Posterior vena cava (tissue), 2 donors: ENCODE measurements around the gene FLCN. TPM values are rescaled to one million over a fixed set of nuclear protein-coding genes. Genes with fewer than 3 reads are reported as not detected.

Experiments used
- total RNA-seq, 2 donors: library from RNA; stranded (reverse); fragmentation: NEBNext Ultra II Directional; extraction: Animal tissue kit (Norgen Biotek cat#: 25700); gene quantifications; one replicate each; pipeline ENCODE4 v1.2.1, GENCODE V29; 2021
- donor health status: DM: yes; HTN: yes; CAD: no.
- donor health status: DM: yes; HTN: yes; CAD: no.

The FLCN gene
- total RNA-seq, 2 donors from 2014 or later: 37.9 to 53.5 TPM

Other genes with a start within 250 kb of the FLCN start
- 100 to 1,000 TPM; 359 to 405 TPM for gene MPRIP, start 194.7 kb downstream of the FLCN start, total RNA-seq
- 1 to 10 TPM; 2.9 to 4.4 TPM for gene PLD6, start 30.8 kb downstream of the FLCN start, total RNA-seq
- gene COPS3, start 44.1 kb upstream of the FLCN start, total RNA-seq: 10 to 100 TPM; 45.3 to 54.6 TPM
- 1 to 10 TPM; 2.8 to 3.0 TPM for gene NT5M, start 66.2 kb upstream of the FLCN start, total RNA-seq
- gene MED9, start 239.8 kb upstream of the FLCN start, total RNA-seq: 1 to 10 TPM; 7.0 to 8.8 TPM